ENCODE measurements around the gene CHTOP.
A peak's percentile ranks its signal among the peaks of the same experiment; 100 is the strongest.

- 0 out of 4 replicates have a peak, but pooled peaks of 1 of the 2 experiments have one; percentile 20 for TF ChIP-seq POLR2A (IDR thresholded peaks at IDR 0.05; ENCODE audit: insufficient read depth in 1 of 2, low read depth in 2 of 2, low read length in 2 of 2)
- no peak for TF ChIP-seq CC2D1A (CRISPR knock-in tag; IDR thresholded peaks at IDR 0.05)
- TF ChIP-seq JUN (CRISPR knock-in tag; IDR thresholded peaks at IDR 0.05), result no peak
- TF ChIP-seq ZNF484 (CRISPR knock-in tag; IDR thresholded peaks at IDR 0.05; ENCODE audit: borderline replicate concordance, low read depth), result no peak
These were observed 15.4 kb downstream of the CHTOP start for GRCh38 chr1:153649137-153649862.

Measured in HepG2 (cell line).